Epithelial cell of alveolus of lung (primary cell): ENCODE results near the gene USP9X. TPM values are rescaled to one million over a fixed set of nuclear protein-coding genes. Genes with fewer than 3 reads are reported as not detected.

Experiments
- total RNA-seq: library from RNA; depleted of rRNA; stranded (reverse); fragments of >200 nt; gene quantifications from 2 replicates; pipeline ENCODE4 v1.2.1, GENCODE V29; 2015

The USP9X gene, protein sequence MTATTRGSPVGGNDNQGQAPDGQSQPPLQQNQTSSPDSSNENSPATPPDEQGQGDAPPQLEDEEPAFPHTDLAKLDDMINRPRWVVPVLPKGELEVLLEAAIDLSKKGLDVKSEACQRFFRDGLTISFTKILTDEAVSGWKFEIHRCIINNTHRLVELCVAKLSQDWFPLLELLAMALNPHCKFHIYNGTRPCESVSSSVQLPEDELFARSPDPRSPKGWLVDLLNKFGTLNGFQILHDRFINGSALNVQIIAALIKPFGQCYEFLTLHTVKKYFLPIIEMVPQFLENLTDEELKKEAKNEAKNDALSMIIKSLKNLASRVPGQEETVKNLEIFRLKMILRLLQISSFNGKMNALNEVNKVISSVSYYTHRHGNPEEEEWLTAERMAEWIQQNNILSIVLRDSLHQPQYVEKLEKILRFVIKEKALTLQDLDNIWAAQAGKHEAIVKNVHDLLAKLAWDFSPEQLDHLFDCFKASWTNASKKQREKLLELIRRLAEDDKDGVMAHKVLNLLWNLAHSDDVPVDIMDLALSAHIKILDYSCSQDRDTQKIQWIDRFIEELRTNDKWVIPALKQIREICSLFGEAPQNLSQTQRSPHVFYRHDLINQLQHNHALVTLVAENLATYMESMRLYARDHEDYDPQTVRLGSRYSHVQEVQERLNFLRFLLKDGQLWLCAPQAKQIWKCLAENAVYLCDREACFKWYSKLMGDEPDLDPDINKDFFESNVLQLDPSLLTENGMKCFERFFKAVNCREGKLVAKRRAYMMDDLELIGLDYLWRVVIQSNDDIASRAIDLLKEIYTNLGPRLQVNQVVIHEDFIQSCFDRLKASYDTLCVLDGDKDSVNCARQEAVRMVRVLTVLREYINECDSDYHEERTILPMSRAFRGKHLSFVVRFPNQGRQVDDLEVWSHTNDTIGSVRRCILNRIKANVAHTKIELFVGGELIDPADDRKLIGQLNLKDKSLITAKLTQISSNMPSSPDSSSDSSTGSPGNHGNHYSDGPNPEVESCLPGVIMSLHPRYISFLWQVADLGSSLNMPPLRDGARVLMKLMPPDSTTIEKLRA (N-terminal part only)
- total RNA-seq = 33.9 and 44.7 TPM in 2 replicates

DNA sequence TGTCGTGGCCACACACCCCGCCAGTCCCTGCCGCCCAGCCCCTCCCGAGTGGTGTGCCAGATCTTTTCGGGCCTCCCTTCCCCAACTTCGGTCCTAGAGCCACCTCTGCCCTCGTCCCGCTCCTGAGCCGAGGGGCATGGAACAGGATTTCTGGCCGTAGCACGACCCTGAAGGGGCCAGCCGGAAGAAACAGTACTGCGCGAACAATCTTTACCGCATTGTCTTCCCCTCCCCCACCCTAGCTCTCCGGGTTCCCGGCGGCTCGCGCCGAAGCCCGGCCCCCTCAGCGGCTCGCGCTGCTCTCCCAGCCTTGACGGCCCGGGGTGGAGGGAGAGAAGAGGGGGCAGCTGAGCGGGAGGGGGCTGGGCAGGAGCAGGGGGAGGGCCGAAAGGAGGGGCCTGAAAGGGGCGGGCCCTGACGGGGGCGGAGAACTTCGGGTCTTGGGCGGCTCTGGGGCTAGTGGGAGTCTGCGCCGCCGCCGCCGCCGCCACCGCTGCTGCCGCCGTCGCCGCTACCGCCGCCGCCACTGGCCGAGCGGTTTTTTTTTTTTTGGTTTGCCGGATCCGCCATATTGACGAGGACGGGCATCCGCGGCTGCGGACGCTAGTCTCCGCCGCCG lies at the start of gene USP9X:
TSS of gene USP9X (plus strand) at position 553 of the 619 bp plus-strand sequence. CDS start 38,184 bp downstream, outside the sequence.

Other genes with a start within 250 kb of the USP9X start
- gene DDX3X, start 248.7 kb downstream of the USP9X start, total RNA-seq = 96.8 and 184 TPM in 2 replicates